Upper lobe of right lung (tissue), 1 donor: ENCODE measurements around the gene MICU1. TPM values are rescaled to one million over a fixed set of nuclear protein-coding genes. Genes with fewer than 3 reads are reported as not detected.
A peak's percentile ranks its signal among the peaks of the same experiment; 100 is the strongest.

Experiments
- ATAC-seq: fragments of 200-7000 bp; cut with Tn5 transposase; one replicate; pipeline ENCODE4 v1.9.1; 2020; ENCODE audit warnings: mild to moderate bottlenecking, moderate library complexity
- DNase-seq: peaks from one replicate; pipeline ENCODE4 v3.0.0-alpha.2; 2020
- H3K27ac ChIP-seq: fragments of 200-600 bp; one replicate; pipeline ENCODE4 v1.8.0; 2022
- H3K27me3 ChIP-seq: fragments of 200-600 bp; one replicate; pipeline ENCODE4 v1.8.0; 2022; ENCODE audit warnings: mild to moderate bottlenecking
- H3K36me3 ChIP-seq: fragments of 200-600 bp; one replicate; pipeline ENCODE4 v1.8.0; 2022
- H3K4me1 ChIP-seq: fragments of 200-600 bp; one replicate; pipeline ENCODE4 v1.8.0; 2022
- H3K4me3 ChIP-seq: fragments of 200-600 bp; one replicate; pipeline ENCODE4 v1.8.0; 2022; ENCODE audit warnings: mild to moderate bottlenecking
- H3K9me3 ChIP-seq: fragments of 200-600 bp; one replicate; pipeline ENCODE4 v1.8.0; 2022
- intact Hi-C: fragments of 100-400 bp; cut with DNase I; formaldehyde crosslinking; loops from one replicate; pipeline ENCODE4 v1.11.0; 2022
- total RNA-seq: library from RNA; stranded (reverse); fragmentation: NEBNext Ultra II Directional; extraction: Animal tissue kit (Norgen Biotek cat#: 25700); gene quantifications from one replicate; pipeline ENCODE4 v1.2.1, GENCODE V29; 2021
- TF ChIP-seq, protein P1 (sequence below): fragments of 200-600 bp; IDR thresholded peaks from one replicate; pipeline ENCODE4 v1.8.0; 2022; ENCODE audit warnings: antibody characterized with exemption
- donor health status: DM: no; HTN: yes; CAD: no; lungs with severe emphysema.

MICU1 gene
- total RNA-seq, 1 donor from 2014 or later, result 52.2 TPM

DNA sequence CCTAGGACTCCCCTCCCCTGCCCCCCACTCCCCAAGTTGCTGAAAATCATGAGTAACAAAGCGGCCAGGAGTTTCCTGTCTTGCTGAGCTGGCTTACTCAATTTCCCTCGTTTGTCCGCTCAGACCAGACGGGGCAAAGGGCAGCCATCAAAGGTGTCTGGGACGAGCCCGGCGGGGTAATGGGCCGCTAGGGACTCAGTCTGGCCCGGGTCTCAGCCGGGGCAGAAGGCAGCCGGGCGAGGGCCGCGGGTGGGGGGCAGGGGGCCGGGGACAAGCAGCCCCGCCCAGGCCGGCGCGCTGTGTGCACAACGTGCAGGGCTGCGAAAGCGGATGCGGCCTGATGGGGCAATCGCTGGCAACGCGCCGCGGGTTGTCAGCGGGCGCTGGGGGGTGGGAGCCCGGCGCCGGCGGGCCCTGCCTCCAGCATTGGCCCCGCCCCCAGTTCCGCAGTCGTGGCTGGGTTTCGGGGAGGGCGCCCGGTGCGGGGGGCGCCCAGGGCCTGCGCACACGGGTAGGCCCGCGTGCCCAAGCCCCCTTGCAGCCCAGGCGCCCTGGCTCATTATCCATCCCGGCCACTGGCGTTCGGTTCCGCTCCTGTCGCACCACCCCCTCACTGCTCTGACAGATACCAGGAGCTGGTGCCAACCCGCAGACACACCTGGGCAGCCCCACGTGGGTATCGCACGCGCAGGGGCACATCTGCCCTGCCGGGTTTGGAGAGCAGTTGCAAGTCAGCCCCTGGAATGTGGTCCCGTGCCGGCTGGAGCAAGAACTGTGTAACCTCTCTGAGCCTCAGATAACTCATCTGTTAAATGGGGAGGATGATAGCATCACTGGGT, 306.2 kb downstream of the MICU1 start:
- peaks cover 79% of the 10 kb centered on the region for H3K4me1 ChIP-seq
- no peaks in the 10 kb centered on the region for H3K36me3 ChIP-seq
- DNase-seq (peak; percentile 98), ATAC-seq (peak; percentile 87)
- peak overlapping the region; percentile 44 for H3K4me3 ChIP-seq
- intact Hi-C loops, result loop anchor here (10.0 kb wide), 1 partner anchor 95 kb away; no protein-coding TSS in a partner anchor
- no peaks in the 10 kb centered on the region for H3K9me3 ChIP-seq
- H3K27ac ChIP-seq, result peak overlapping the region; percentile 89
- TF ChIP-seq, protein P1, sequence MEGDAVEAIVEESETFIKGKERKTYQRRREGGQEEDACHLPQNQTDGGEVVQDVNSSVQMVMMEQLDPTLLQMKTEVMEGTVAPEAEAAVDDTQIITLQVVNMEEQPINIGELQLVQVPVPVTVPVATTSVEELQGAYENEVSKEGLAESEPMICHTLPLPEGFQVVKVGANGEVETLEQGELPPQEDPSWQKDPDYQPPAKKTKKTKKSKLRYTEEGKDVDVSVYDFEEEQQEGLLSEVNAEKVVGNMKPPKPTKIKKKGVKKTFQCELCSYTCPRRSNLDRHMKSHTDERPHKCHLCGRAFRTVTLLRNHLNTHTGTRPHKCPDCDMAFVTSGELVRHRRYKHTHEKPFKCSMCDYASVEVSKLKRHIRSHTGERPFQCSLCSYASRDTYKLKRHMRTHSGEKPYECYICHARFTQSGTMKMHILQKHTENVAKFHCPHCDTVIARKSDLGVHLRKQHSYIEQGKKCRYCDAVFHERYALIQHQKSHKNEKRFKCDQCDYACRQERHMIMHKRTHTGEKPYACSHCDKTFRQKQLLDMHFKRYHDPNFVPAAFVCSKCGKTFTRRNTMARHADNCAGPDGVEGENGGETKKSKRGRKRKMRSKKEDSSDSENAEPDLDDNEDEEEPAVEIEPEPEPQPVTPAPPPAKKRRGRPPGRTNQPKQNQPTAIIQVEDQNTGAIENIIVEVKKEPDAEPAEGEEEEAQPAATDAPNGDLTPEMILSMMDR, result no peak
- H3K27me3 ChIP-seq, result no peaks in the 10 kb centered on the region

GRCh38 chr10:72318418-72319262, 307.2 kb downstream of the MICU1 start:
- DNase-seq, result no peak
- TF ChIP-seq, protein P1, result no peak
- intact Hi-C loops, result no loop called here
- no peaks in the 10 kb centered on the region for H3K36me3 ChIP-seq
- ATAC-seq, result no peak
- H3K4me1 ChIP-seq, result peaks cover 75% of the 10 kb centered on the region
- peak overlapping the region; percentile 89 for H3K27ac ChIP-seq
- no peaks in the 10 kb centered on the region for H3K9me3 ChIP-seq
- H3K27me3 ChIP-seq, result no peaks in the 10 kb centered on the region
- peak overlapping the region; percentile 44 for H3K4me3 ChIP-seq

Other genes starting within 250 kb of the MICU1 start
- gene MCU, start 66.1 kb upstream of the MICU1 start, total RNA-seq, result 31.1 TPM